Aorta (tissue), 5 donors: Measurements from ENCODE around the gene CIRBP. TPM values are rescaled to one million over a fixed set of nuclear protein-coding genes. Genes with fewer than 3 reads are reported as not detected.

Experiments
- ATAC-seq: fragments of 200-7000 bp; cut with Tn5 transposase; one replicate; pipeline ENCODE4 v1.9.1; 2022; ENCODE audit warnings: moderate library complexity; ENCODE audit not compliant: low FRiP score
- DNase-seq, 2 donors: peaks; one replicate each; pipeline ENCODE4 v3.0.0-alpha.2; 2020
- H3K27ac ChIP-seq, 2 donors: one replicate each; pipeline ENCODE4 v1.5.1; 2013; ENCODE audit warnings: low read length in 2 of 2, mild to moderate bottlenecking in 2 of 2, moderate library complexity in 2 of 2, control low read depth in 1 of 2, inconsistent platforms in 1 of 2, low read depth in 1 of 2
- H3K27me3 ChIP-seq, 2 donors: one replicate each; pipeline ENCODE4 v1.6.1; 2013; ENCODE audit warnings: control low read depth in 1 of 2, low read length in 1 of 2, mild to moderate bottlenecking in 1 of 2, moderate library complexity in 1 of 2; ENCODE audit not compliant: insufficient read depth in 2 of 2, control insufficient read depth in 1 of 2
- H3K36me3 ChIP-seq, 2 donors: one replicate each; pipeline ENCODE4 v1.6.1; 2013; ENCODE audit warnings: control low read depth in 1 of 2, low read length in 1 of 2, mild to moderate bottlenecking in 1 of 2; ENCODE audit not compliant: insufficient read depth in 2 of 2, control insufficient read depth in 1 of 2
- H3K4me1 ChIP-seq, 2 donors: one replicate each; pipeline ENCODE4 v1.6.1; 2013; ENCODE audit warnings: low read length in 2 of 2, control low read depth in 1 of 2, mild to moderate bottlenecking in 1 of 2, moderate library complexity in 1 of 2; ENCODE audit not compliant: insufficient read depth in 2 of 2, control insufficient read depth in 1 of 2
- H3K4me3 ChIP-seq, 2 donors: one replicate each; pipeline ENCODE4 v1.5.1; 2013; ENCODE audit warnings: low read length in 2 of 2, control low read depth in 1 of 2, mild to moderate bottlenecking in 1 of 2
- H3K9me3 ChIP-seq: one replicate; pipeline ENCODE4 v1.6.1; 2013; ENCODE audit warnings: mild to moderate bottlenecking, low read length; ENCODE audit not compliant: control insufficient read depth
- WGBS, 2 donors: extraction: QIAGEN DNeasy Blood & Tissue Kit; methylation state at CpG; one replicate each; pipeline ENCODE4 v1.1.7; 2013; 5-methylcytosine and 5-hydroxymethylcytosine counted together
- intact Hi-C, 2 donors: fragments of 100-400 bp; cut with DNase I; formaldehyde crosslinking; loops; one replicate each; pipeline versions ENCODE4 v1.14.2 to v1.15.0; 2022
- polyA plus RNA-seq, 2 donors: library from polyadenylated mRNA; stranded (reverse); fragments of 200-250 nt; gene quantifications; one replicate each; pipeline ENCODE4 v1.2.3, GENCODE V29; 2013
- total RNA-seq, 2 donors: library from RNA; stranded (reverse); fragmentation: NEBNext Ultra II Directional; extraction: Animal tissue kit (Norgen Biotek cat#: 25700); gene quantifications; one replicate each; pipeline ENCODE4 v1.2.1, GENCODE V29; 2021
- donor health status: healthy with polysubstance abuse.
- donor health status: Bipolar disorder and iron deficiency.
- donor health status: DM: no; HTN: no; CAD: no.
- donor health status: DM: no; HTN: no; CAD: no.
- donor health status: DM: yes; HTN: yes; CAD: no.

The CIRBP gene
- total and polyA plus RNA-seq, 4 donors = 252 to 1,634 (median 394) TPM

DNA sequence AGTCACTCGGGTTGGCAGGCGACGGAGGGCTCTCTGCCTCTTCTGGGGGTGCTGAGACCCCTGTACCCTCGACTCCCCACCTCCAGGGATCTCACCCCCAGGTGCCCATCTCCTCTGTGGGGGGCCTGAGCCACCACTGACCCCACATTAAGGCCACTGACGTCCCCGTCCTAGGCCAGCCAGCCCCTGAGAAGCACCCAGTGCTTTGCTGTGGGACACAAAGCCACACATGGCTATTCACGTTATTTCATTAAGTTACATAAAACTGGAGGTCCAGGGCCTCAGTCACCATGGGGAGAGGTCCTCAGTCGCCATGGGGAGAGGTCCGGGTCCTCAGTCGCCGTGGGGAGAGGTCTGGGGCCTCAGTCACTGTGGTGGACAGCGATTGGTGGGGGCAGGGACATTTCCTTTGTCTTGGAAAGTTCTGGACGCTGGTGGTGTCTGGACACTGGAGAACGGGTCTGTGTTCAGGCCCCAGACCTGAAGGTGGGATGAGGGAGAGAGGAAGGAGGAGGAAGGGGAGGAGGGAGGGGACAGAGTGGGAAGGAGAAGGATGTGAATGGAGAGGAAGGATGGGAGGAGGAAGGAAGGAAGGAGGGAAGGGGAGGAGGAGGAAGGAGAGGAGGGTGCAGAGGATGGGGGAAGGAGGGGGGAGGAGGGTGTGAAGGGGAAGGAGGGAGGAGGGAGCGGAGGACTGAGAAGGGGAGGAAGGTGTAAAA is 12.6 kb downstream of the CIRBP start:
- DNase-seq (no peak), ATAC-seq (no peak)
- Histone ChIP-seq H3K36me3 (no peaks in the 10 kb centered on the region), H3K9me3 (no peaks in the 10 kb centered on the region), H3K27me3 (no peaks in the 10 kb centered on the region), H3K4me1 (no peaks in the 10 kb centered on the region), H3K4me3 (no peak overlapping the region), H3K27ac (no peak overlapping the region)
- intact Hi-C loops = loop anchor here in 1 of 2 donors (5.0 kb wide), 1 partner anchor 121 kb away; the partner anchor contains the start of gene GAMT
- 61 to 67% methylated on average over 13 to 15 of the region's 15 CpGs for WGBS, 2 donors

DNA sequence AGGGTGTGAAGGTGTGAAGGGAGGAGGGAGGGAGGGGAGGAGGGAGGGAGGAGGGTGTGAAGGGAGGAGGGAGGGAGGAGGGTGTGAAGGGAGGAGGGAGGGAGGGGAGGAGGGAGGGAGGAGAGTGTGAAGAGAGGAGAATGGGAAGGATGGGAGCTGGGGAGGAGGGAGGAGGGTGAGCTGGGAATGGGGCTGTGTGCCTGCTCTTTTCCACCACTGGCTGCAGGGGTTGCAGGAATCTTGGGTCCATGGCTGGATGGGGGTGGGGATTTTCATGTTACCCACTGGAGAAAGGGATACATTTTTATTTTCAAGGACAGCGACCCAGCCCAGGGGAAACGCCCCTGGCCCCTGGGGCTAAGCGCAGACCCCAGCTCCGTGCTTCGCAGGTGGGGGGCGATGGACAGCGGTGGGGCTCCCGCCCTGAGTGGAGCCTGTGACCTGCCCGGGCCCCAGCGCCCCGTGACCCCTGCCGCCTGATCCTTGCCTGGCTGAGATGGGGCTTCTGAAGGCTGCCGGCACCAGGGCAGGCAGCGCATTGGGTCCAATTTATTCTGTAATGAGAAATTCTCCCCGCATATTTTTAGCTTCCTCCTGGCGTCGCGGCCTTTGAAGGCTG is 13.6 kb downstream of the CIRBP start:
- no peaks in the 10 kb centered on the region for H3K9me3 ChIP-seq
- DNase-seq = no peak
- intact Hi-C loops = loop anchor here in 1 of 2 donors (5.0 kb wide), 1 partner anchor 120 kb away; the partner anchor contains the start of gene GAMT

DNA sequence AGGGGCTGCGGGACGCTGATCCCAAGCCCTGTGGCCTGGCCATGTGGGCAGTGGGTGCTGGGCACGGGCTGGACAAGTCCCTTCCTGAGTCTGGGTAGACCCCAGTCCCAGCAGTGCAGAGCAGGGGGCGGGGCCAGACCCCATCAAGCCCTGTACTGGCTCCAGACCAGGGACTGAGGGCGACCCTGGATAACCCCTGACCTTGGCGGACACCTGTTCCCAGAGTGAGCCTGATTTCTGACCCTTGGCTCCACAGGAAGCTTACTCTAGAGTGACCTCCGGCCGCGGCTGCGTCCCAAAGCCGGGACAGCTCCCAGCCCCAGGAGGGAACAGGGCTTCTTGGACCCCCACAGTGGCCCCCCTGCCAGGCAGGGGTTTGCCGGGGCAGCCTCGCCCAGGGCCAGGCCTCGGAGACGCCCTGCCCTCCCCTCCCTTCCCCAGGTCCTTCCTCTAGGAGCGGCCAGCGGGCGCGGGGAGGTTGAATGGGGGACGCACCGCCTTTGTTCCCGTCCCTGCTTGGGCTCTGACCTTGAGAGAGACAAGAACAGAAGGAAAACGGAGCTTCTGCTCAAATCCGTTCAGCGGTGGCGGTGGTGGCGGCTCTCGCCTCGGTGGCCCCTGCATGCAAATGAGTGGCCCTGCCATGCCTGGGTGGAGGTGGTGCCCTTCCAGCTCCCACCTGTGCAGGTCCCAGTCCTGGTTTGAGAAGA is 14.2 kb downstream of the CIRBP start:
- Histone ChIP-seq H3K9me3 (no peaks in the 10 kb centered on the region), H3K4me3 (no peak overlapping the region), H3K4me1 (no peaks in the 10 kb centered on the region), H3K27me3 (no peaks in the 10 kb centered on the region), H3K36me3 (no peaks in the 10 kb centered on the region), H3K27ac (no peak overlapping the region)
- ATAC-seq = no peak
- DNase-seq = no peak
- intact Hi-C loops = loop anchor here in 1 of 2 donors (5.0 kb wide), 1 partner anchor 119 kb away; the partner anchor contains the start of gene GAMT
- WGBS, 2 donors = 79% methylated on average over 22 to 29 of the region's 29 CpGs

More for the DNA sequence above, 13.6 kb downstream of the CIRBP start:
- Histone ChIP-seq H3K36me3 (no peaks in the 10 kb centered on the region), H3K4me1 (no peaks in the 10 kb centered on the region), H3K4me3 (no peak overlapping the region), H3K27me3 (no peaks in the 10 kb centered on the region), H3K27ac (no peak overlapping the region)
- no peak for ATAC-seq
- 77% methylated on average over 18 of the region's 18 CpGs for whole genome bisulfite sequencing, 2 donors

DNA sequence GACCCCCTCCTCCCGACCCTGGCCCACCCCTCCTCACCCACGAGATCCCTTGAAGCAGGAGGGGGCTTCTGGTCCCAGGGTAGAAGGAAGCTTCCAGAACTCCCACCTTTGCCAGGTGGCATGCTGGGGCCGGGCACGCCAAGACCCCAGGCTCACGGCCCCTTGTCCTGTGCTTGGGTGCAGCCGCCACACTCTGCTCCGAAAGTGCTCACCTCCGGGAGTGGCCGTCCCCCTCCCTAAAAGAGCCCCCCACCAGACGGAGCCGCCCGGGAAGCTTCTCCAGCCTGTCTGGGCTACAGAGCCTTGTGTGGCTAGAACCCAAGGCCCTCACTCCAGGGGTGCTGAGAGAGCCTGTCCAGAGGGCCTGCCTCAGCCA is 14.8 kb downstream of the CIRBP start:
- 85 to 87% methylated on average over 12 of the region's 12 CpGs for WGBS, 2 donors
- intact Hi-C loops = loop anchor here in 1 of 2 donors (5.0 kb wide), 1 partner anchor 118 kb away; the partner anchor contains the start of gene GAMT
- DNase-seq (no peak), ATAC-seq (no peak)
- no peaks in the 10 kb centered on the region for H3K36me3 ChIP-seq
- no peaks in the 10 kb centered on the region for H3K9me3 ChIP-seq
- H3K27ac ChIP-seq = no peak overlapping the region
- no peak overlapping the region for H3K4me3 ChIP-seq
- no peaks in the 10 kb centered on the region for H3K27me3 ChIP-seq
- no peaks in the 10 kb centered on the region for H3K4me1 ChIP-seq

DNA sequence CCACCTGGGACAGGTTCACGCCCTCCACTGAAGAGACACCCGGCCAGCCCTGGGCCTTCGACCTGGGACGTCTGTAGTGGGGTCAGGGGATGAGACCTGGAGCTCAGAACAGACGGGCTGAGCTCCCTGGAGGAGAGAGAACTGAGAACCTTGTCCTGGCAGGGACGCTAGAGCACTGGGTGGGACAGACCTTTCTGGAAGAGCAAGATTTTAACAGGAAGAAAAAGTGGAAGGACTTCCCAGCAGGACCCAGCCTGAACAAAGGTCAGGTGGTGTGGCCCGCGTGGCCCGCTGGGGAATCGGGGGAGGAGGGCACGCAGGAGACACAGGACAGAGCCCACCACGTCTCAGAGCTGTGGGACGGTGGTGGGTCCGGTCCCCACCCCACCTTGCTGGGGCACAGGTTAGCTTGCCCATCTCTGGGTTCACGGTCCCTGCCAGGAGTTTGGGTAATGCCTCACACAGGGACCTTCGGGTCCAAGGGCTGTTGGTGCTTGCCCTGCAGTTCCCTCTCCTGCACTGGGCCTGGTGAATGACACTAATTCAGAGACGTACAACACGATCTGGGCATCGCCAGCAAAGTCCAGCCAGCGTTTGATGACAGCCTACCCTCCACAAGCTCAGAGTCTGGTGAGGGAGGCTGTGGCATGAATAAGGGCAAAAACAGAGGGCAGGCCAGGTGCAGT is 15.3 kb downstream of the CIRBP start:
- intact Hi-C loops = loop anchor here in 1 of 2 donors (5.0 kb wide), 1 partner anchor 118 kb away; the partner anchor contains the start of gene GAMT
- Histone ChIP-seq H3K4me1 (no peaks in the 10 kb centered on the region), H3K4me3 (no peak overlapping the region), H3K27ac (no peak overlapping the region), H3K36me3 (no peaks in the 10 kb centered on the region), H3K9me3 (no peaks in the 10 kb centered on the region), H3K27me3 (no peaks in the 10 kb centered on the region)
- no peak for ATAC-seq
- DNase-seq = no peak
- 77 to 79% methylated on average over 20 of the region's 20 CpGs for WGBS, 2 donors

DNA sequence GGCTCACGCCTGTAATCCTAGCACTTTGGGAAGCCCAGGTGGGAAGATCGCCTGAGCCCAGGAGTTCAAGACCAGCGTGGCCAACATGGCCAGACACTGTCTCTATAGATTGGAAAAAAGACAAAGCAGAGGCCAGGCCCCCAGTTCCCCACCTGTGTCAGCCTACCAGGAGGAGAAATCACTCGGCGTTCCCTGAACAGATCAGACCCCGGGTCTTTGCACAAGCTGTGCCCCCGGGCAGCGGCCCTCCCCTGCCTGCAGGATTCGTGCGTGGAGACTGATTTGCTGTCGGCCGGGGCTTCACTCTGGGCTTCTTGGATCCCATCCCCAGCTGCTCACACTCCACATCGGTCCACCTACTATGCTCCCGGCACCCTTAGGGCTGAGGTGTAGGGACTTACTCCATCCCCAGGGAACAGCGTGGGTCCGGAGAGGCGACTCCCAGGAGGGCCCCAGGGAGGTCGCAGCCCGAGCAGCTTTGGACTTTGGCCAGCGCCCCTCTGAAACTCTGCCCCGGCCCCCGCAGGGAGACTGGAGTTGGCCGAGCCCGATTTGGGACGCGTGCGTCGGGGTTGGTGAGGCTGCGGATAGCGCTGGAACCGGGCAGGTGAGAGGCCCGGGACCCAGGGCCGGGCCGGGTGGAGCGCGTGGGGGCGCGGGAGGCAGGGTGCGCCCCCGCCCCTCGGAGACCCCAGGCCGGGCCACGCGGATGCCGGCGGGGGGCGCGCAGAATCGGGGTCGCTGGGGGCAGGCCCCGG is 16.0 kb downstream of the CIRBP start:
- H3K9me3 ChIP-seq = no peaks in the 10 kb centered on the region
- ATAC-seq (no peak), DNase-seq (no peak)
- H3K4me3 ChIP-seq = no peak overlapping the region
- WGBS, 2 donors = 16 to 20% methylated on average over 39 to 51 of the region's 51 CpGs
- H3K36me3 ChIP-seq = no peaks in the 10 kb centered on the region
- H3K27ac ChIP-seq = no peak overlapping the region
- intact Hi-C loops = loop anchor here in 1 of 2 donors (5.0 kb wide), 1 partner anchor 117 kb away; the partner anchor contains the start of gene GAMT
- no peaks in the 10 kb centered on the region for H3K4me1 ChIP-seq
- no peaks in the 10 kb centered on the region for H3K27me3 ChIP-seq

DNA sequence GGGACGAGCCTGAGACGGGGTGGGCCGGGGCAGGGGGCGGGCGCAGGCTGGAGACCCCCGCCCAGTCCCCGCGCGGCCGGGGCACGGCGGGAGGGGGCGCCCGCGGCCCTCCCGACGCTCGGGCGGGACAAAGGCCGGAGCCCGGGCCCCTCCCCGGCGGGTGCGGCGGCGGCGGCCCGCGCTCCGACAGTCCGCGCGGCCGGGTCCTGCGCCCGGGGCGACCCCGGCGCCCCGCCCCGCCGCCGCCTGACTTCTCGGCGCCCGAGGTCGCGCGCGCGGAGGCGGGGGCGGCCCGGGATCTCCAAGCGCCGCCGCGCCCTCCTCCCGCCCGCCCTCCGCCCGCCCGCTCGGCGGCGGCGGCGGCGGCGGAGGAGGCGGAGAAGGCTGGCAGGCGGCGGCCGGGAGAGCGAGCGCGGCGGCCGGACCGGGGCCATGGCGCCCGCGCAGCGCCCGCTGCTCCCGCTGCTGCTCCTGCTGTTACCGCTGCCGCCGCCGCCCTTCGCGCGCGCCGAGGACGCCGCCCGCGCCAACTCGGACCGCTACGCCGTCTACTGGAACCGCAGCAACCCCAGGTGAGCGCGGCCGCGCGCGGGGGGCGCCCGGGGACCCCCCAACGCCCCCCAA is 16.7 kb downstream of the CIRBP start, which contains the start of gene EFNA2:
Gene EFNA2, plus strand, starts transcription at position 137 of the 624 bp plus-strand sequence. Its CDS starts 296 bp downstream, at position 433.
- no peaks in the 10 kb centered on the region for H3K4me1 ChIP-seq
- no peak for DNase-seq
- ATAC-seq = no peak
- H3K4me3 ChIP-seq = peak within 1 kb of the TSS in 1 of 2 donors; percentile 22
- 0 to 1% methylated on average over 9 to 113 of the region's 113 CpGs for WGBS, 2 donors
- H3K9me3 ChIP-seq = no peaks in the 10 kb centered on the region
- no peak within 1 kb of the TSS for H3K27ac ChIP-seq
- no peaks in the 10 kb centered on the region for H3K27me3 ChIP-seq
- no peaks in the 10 kb centered on the region for H3K36me3 ChIP-seq
- intact Hi-C loops = no loop called here
